ENCODE measurements around the gene MBTPS2.
"Not testable (repeated sequence)": the region's sequence is repeated elsewhere in the genome, so short reads cannot be mapped to it uniquely, and the experiment has no call there.

Gene MBTPS2

GRCh38 chrX:21839334-21840192 lies at the start of gene MBTPS2:
Gene MBTPS2 (plus strand): TSS chrX:21839617. CDS start chrX:21839735, 118 bp downstream.
- DNase-seq (ENCODE audit: low read depth): peak; percentile 60

GRCh38 chrX:21798677-21799219 lies 40.7 kb upstream of the MBTPS2 start:
- DNase-seq (ENCODE audit: low read depth): peak; percentile 44

GRCh38 chrX:21799767-21800166 lies 39.6 kb upstream of the MBTPS2 start:
- no peak for DNase-seq (ENCODE audit: low read depth)

- no peak for DNase-seq (ENCODE audit: low read depth)
Observed at GRCh38 chrX:21800344-21800770, 39.1 kb upstream of the MBTPS2 start.

GRCh38 chrX:21802054-21802670 lies 37.3 kb upstream of the MBTPS2 start:
- no peak for DNase-seq (ENCODE audit: low read depth)

GRCh38 chrX:21802839-21803238 lies 36.6 kb upstream of the MBTPS2 start:
- no peak for DNase-seq (ENCODE audit: low read depth)

GRCh38 chrX:21806691-21807090 lies 32.7 kb upstream of the MBTPS2 start:
- DNase-seq (ENCODE audit: low read depth): no peak

GRCh38 chrX:21811832-21812231 lies 27.6 kb upstream of the MBTPS2 start:
- DNase-seq (ENCODE audit: low read depth): no peak

- DNase-seq (ENCODE audit: low read depth): no peak
Observed at GRCh38 chrX:21812628-21813027, 26.8 kb upstream of the MBTPS2 start.

- DNase-seq (ENCODE audit: low read depth): no peak
Observed at GRCh38 chrX:21813612-21814368, 25.6 kb upstream of the MBTPS2 start.

GRCh38 chrX:21816136-21816535 lies 23.3 kb upstream of the MBTPS2 start:
- DNase-seq (ENCODE audit: low read depth): no peak

- not testable (repeated sequence) for DNase-seq (ENCODE audit: low read depth)
Observed at GRCh38 chrX:21820170-21820569, 19.2 kb upstream of the MBTPS2 start.

- no peak for DNase-seq (ENCODE audit: low read depth)
Observed at GRCh38 chrX:21821875-21822274, 17.5 kb upstream of the MBTPS2 start.

- DNase-seq (ENCODE audit: low read depth): no peak
Observed at GRCh38 chrX:21831496-21831895, 7.9 kb upstream of the MBTPS2 start.

GRCh38 chrX:21837056-21837455 lies 2.4 kb upstream of the MBTPS2 start:
- DNase-seq (ENCODE audit: low read depth): no peak

- no peak for DNase-seq (ENCODE audit: low read depth)
Observed at GRCh38 chrX:21838937-21839333, 482 bp upstream of the MBTPS2 start.

- DNase-seq (ENCODE audit: low read depth): no peak
Observed at GRCh38 chrX:21840193-21840545, 752 bp downstream of the MBTPS2 start.

- no peak for DNase-seq (ENCODE audit: low read depth)
Observed at GRCh38 chrX:21843179-21843578, 3.8 kb downstream of the MBTPS2 start.

- DNase-seq (ENCODE audit: low read depth): no peak
Observed at GRCh38 chrX:21845096-21845495, 5.7 kb downstream of the MBTPS2 start.

GRCh38 chrX:21847342-21847741 lies 7.9 kb downstream of the MBTPS2 start:
- DNase-seq (ENCODE audit: low read depth): no peak

GRCh38 chrX:21853578-21853977 lies 14.2 kb downstream of the MBTPS2 start:
- no peak for DNase-seq (ENCODE audit: low read depth)

- DNase-seq (ENCODE audit: low read depth): no peak
Observed at GRCh38 chrX:21855937-21856415, 16.6 kb downstream of the MBTPS2 start, which contains the start of gene YY2. Gene YY2 (plus strand): TSS chrX:21855987. CDS start chrX:21856485, 498 bp downstream.
